GM20000 (cell line): ENCODE measurements around the gene IRS1.

Source experiments
- DNase-seq: peaks from one replicate; pipeline ENCODE4 v3.0.0; 2012; ENCODE audit warnings: low spot score
- CTCF ChIP-seq: IDR thresholded peaks from 2 replicates; pipeline ENCODE4 v1.5.1; 2012; ENCODE audit warnings: mild to moderate bottlenecking, control low read depth; ENCODE audit errors: extremely low read depth, missing control alignments

IRS1 gene

DNA sequence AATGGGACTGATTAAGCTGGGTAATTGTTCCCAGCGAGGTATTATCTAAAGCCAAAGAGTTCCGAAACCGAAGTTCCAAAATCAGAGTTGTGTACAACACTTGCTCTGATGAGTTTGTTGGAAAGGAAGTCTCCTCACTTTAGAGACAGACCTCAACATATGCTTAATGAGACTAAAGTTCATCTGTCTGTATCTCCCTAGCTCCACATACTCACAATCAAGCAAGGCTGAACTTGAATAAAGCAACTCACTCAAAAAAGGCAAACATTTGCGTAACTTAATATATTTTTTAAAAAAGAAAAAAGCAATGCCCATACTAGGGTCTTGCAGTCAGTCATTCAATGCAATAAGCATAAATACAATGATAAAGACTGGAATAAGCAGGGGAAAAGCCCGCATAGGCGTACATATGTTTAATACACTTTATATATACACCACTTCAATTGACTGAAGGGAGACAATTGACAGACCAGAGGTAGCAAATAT lies 60.0 kb downstream of the IRS1 start:
- TF ChIP-seq CTCF, result no peak
- DNase-seq, result no peak

DNA sequence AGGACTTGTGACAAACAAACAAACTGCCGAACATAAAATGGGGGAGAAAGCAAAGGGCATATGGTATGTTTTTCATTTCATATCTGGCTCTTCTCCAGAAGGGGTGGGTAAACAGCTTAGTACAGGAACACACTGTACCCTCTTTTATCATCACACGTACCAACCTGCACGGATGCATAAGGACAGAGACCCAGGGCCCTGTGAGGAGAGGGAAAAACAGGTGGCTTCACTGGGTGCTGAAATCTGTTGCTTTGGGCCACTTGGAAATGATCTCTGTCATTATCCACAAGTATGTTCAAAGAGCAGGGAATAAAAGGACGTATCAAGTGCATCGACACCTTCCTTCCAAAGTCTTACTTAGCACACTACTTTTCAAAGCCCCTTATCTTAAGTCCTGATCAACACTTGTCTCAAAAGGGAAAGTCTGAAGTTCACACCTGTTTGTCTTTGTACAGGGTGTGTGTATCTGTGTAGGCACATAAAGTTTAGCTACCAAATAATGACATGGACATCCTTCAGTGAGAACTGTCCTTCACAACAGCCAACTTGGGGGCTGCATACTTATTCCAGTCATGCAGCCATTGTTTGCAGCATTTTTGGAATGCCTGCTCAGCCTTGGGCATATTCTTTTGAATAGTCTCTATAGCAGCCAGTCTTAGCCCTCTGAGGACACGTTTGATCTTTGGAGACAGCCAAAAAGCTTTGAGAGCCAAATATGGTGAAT lies 60.6 kb downstream of the IRS1 start:
- DNase-seq, result no peak
- TF ChIP-seq CTCF, result no peak

GRCh38 chr2:226738191-226738820 lies 61.3 kb downstream of the IRS1 start:
- no peak for TF ChIP-seq CTCF
- no peak for DNase-seq

GRCh38 chr2:226736382-226736781 lies 63.2 kb downstream of the IRS1 start:
- no peak for TF ChIP-seq CTCF
- no peak for DNase-seq

DNA sequence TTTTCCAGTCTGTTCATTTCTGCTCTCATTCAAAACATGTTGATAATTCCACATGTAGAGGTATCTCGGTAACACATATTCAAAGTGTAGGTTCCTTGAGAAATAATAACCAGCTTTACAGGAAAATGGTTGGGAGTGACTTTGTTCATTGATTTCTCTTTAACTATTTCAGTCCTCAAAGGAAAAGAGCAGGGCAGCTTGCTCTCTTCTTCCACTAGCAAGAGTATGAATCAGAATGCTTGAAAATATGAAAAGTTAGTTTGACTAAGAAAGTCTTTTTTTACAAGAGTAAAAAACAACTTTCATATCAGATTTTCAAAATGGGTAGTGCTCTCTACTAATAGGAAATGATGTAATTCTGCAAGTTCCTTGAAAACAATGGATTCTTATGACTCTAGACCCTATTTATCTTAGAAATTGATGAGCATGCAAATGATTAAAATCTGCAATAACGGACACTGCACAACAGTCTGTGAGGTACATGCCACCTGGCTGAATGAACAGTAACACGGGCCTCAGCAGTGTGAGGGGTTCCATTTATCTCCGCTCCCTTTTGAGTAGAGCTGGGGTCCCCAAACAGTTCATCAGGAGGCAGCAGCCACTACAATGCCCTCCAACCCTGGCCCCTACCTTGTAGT lies 65.6 kb downstream of the IRS1 start:
- TF ChIP-seq CTCF, result no peak
- DNase-seq, result no peak

DNA sequence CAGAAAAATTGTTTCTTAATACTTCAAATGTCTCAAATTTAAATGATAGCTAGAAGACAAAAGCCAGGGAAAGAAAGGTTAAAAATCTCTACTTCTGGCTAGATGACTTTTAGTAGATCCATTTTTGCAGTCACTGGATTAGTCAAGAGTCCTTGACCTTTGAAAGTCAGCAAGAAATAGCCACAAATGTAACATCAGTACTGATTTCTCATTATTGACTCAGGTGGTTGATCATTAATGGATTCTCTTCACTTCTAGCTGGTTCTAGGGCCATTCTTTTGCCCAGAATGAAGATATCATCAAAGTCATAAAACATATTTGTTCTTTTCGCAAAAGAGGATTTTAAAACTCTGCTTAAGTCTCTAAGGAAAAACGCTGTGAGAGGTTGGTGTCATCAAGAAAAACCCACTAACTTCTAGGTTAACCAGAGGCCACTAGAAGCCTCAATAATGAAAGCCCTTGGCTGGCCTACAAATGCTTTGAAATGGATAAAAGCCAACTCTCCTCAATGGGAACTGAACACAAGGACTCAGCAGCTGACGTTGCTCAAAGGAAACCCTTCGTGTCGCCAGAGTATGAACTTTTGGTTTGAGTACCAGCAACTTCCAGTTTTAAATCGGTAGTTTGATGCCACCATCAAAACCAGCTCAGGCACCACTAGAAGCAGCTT lies 66.3 kb downstream of the IRS1 start:
- no peak for TF ChIP-seq CTCF
- DNase-seq, result no peak
